SK-N-SH (cell line): ENCODE results near the gene SLC37A3. TPM values are rescaled to one million over a fixed set of nuclear protein-coding genes. Genes with fewer than 3 reads are reported as not detected.

Experiments
- CTCF ChIA-PET: fragments of 300-600, 350-600 bp; formaldehyde crosslinking; extraction: SDS; loops from one replicate; lab custom pipeline; 2021; lab: Yijun Ruan, JAX
- POLR2A ChIA-PET: fragments of 350-600 bp; sonication (Branson Sonifier 250); formaldehyde crosslinking; extraction: SDS; loops from one replicate; lab custom pipeline; 2020; ENCODE audit warnings: antibody characterized with exemption, inconsistent platforms; lab: Yijun Ruan, JAX
- DNase-seq: peaks from one replicate; pipeline ENCODE4 v3.0.0; 2012
- H2AFZ ChIP-seq: fragments of 200-600 bp; sonication (generic); 2 replicates; pipeline ENCODE4 v1.8.1; 2016; ENCODE audit warnings: antibody characterized with exemption, mild to moderate bottlenecking, low read depth
- H3F3A ChIP-seq: fragments of 200-600 bp; sonication (generic); replicated peaks from 2 replicates; pipeline ENCODE3; 2016; ENCODE audit warnings: antibody characterized with exemption, mild to moderate bottlenecking; ENCODE audit not compliant: insufficient read depth
- H3K27ac ChIP-seq, 2 experiments: fragments of 200-500 bp in 1 of 2; fragments of 200-600 bp in 1 of 2; sonication (Bioruptor generic) in 1 of 2; sonication (generic), shearing (Covaris generic) in 1 of 2; 2 replicates each; pipeline versions ENCODE4 v1.5.1 to v1.6.1; 2014 to 2016; ENCODE audit warnings: low read depth in 2 of 2, inconsistent platforms in 1 of 2, low read length in 1 of 2, mild to moderate bottlenecking in 1 of 2, mixed read lengths in 1 of 2
- H3K27me3 ChIP-seq: fragments of 200-600 bp; sonication (generic), shearing (Covaris generic); 2 replicates; pipeline ENCODE4 v1.6.1; 2016; ENCODE audit warnings: mixed run types; ENCODE audit not compliant: insufficient read depth
- H3K36me3 ChIP-seq, 2 experiments: fragments of 200-500 bp in 1 of 2; fragments of 200-600 bp in 1 of 2; sonication (Bioruptor generic) in 1 of 2; sonication (generic) in 1 of 2; replicated peaks in 1 of 2; 2 replicates each; pipeline versions ENCODE3 to v1.5.1; 2014 to 2016; ENCODE audit warnings: low read length in 1 of 2, mild to moderate bottlenecking in 1 of 2; ENCODE audit not compliant: insufficient read depth in 2 of 2, control insufficient read depth in 1 of 2
- H3K4me1 ChIP-seq, 2 experiments: fragments of 200-500 bp in 1 of 2; fragments of 200-600 bp in 1 of 2; sonication (Bioruptor generic) in 1 of 2; sonication (generic), shearing (Covaris generic) in 1 of 2; 2 replicates each; pipeline versions ENCODE4 v1.5.1 to v1.6.1; 2014 to 2016; ENCODE audit warnings: low read depth in 1 of 2, low read length in 1 of 2, mixed run types in 1 of 2; ENCODE audit not compliant: insufficient read depth in 2 of 2, control insufficient read depth in 1 of 2
- H3K4me2 ChIP-seq: fragments of 200-600 bp; sonication (generic), shearing (Covaris generic); 2 replicates; pipeline ENCODE4 v1.6.1; 2017; ENCODE audit warnings: mixed run types
- H3K4me3 ChIP-seq, 2 experiments: fragments of 200-500 bp in 1 of 2; fragments of 200-600 bp in 1 of 2; sonication (Bioruptor generic) in 1 of 2; sonication (generic), shearing (Covaris generic) in 1 of 2; 2 replicates each; pipeline versions ENCODE4 v1.5.1 to v1.8.1; 2014 to 2016; ENCODE audit warnings: low read depth in 2 of 2, inconsistent platforms in 1 of 2, low read length in 1 of 2, mild to moderate bottlenecking in 1 of 2, mixed read lengths in 1 of 2, moderate library complexity in 1 of 2
- H3K79me2 ChIP-seq: fragments of 200-600 bp; sonication (generic); 2 replicates; pipeline ENCODE4 v1.8.1; 2017; ENCODE audit warnings: mild to moderate bottlenecking; ENCODE audit not compliant: insufficient read depth
- H3K9ac ChIP-seq: fragments of 200-600 bp; sonication (generic); 2 replicates; pipeline ENCODE4 v1.6.1; 2017; ENCODE audit warnings: mixed run types
- H3K9me2 ChIP-seq: fragments of 200-600 bp; sonication (generic); 2 replicates; pipeline ENCODE4 v1.6.1; 2017; ENCODE audit warnings: mixed run types
- H3K9me3 ChIP-seq: fragments of 200-600 bp; sonication (generic); 2 replicates; pipeline ENCODE4 v1.6.1; 2017; ENCODE audit warnings: mixed run types, mild to moderate bottlenecking, moderate library complexity
- H4K20me1 ChIP-seq: fragments of 200-600 bp; sonication (generic); 2 replicates; pipeline ENCODE4 v1.6.1; 2017; ENCODE audit warnings: mild to moderate bottlenecking, mixed run types; ENCODE audit not compliant: insufficient read depth
- CHD2 ChIP-seq: fragments of 150-350 bp; IDR thresholded peaks from 2 replicates; pipeline ENCODE4 v1.6.1; 2018; ENCODE audit warnings: low read length; ENCODE audit not compliant: partially characterized antibody
- ELF1 ChIP-seq: IDR thresholded peaks from 2 replicates; pipeline ENCODE4 v1.4.0; 2012
- EP300 ChIP-seq, 2 experiments: IDR thresholded peaks; 2 replicates each; pipeline versions ENCODE4 v1.4.0 to v1.6.1; 2012; ENCODE audit warnings: borderline replicate concordance in 1 of 2, low read depth in 1 of 2, low read length in 1 of 2
- FOXJ3 ChIP-seq: sonication (generic); formaldehyde crosslinking; IDR thresholded peaks from 2 replicates; pipeline ENCODE4 v1.5.1; 2020; ENCODE audit warnings: mild to moderate bottlenecking, missing genetic modification reagents
- FOXM1 ChIP-seq: IDR thresholded peaks from 2 replicates; pipeline ENCODE4 v1.4.0; 2012; ENCODE audit warnings: low read depth, mild to moderate bottlenecking
- GATA2 ChIP-seq: sonication (generic); formaldehyde crosslinking; IDR thresholded peaks from 2 replicates; pipeline ENCODE4 v1.5.0; 2020; ENCODE audit warnings: mild to moderate bottlenecking, missing genetic modification reagents
- JUND ChIP-seq: IDR thresholded peaks from 2 replicates; pipeline ENCODE4 v1.4.0; 2012
- MXI1 ChIP-seq: IDR thresholded peaks from 2 replicates; pipeline ENCODE4 v1.6.1; 2012; ENCODE audit warnings: mild to moderate bottlenecking, low read depth, low read length, improper control_type of control experiment
- NRF1 ChIP-seq: IDR thresholded peaks from 2 replicates; pipeline ENCODE4 v1.6.1; 2012; ENCODE audit warnings: low read depth, mild to moderate bottlenecking, low read length
- RCOR1 ChIP-seq: fragments of 150-350 bp; IDR thresholded peaks from 2 replicates; pipeline ENCODE4 v1.6.1; 2017; ENCODE audit warnings: antibody characterized with exemption, low read length
- RFX5 ChIP-seq: IDR thresholded peaks from 2 replicates; pipeline ENCODE4 v1.6.1; 2012; ENCODE audit warnings: mild to moderate bottlenecking, improper control_type of control experiment, low read length
- SIN3A ChIP-seq: IDR thresholded peaks from 2 replicates; pipeline ENCODE4 v1.6.1; 2012; ENCODE audit warnings: low read depth, mild to moderate bottlenecking, low read length, moderate library complexity, borderline replicate concordance
- SMC3 ChIP-seq: IDR thresholded peaks from 2 replicates; pipeline ENCODE4 v1.6.1; 2012; ENCODE audit warnings: low read depth, low read length, improper control_type of control experiment
- TAF1 ChIP-seq: IDR thresholded peaks from 2 replicates; pipeline ENCODE4 v1.6.1; 2012; ENCODE audit warnings: low read depth, mild to moderate bottlenecking, low read length, moderate library complexity, borderline replicate concordance
- TEAD4 ChIP-seq: IDR thresholded peaks from 2 replicates; pipeline ENCODE4 v1.4.0; 2012; ENCODE audit warnings: mild to moderate bottlenecking, borderline replicate concordance; ENCODE audit not compliant: insufficient read depth
- YY1 ChIP-seq: IDR thresholded peaks from 2 replicates; pipeline ENCODE4 v1.4.0; 2012; ENCODE audit warnings: low read depth, mild to moderate bottlenecking
- WGBS: methylation state at CpG from one replicate; pipeline ENCODE4 v1.1.6; 2017; ENCODE audit warnings: low lambda C conversion rate; 5-methylcytosine and 5-hydroxymethylcytosine counted together
- polyA plus RNA-seq, 3 experiments: library from polyadenylated mRNA; depleted of rRNA; stranded (reverse); fragments of >200 nt; gene quantifications; 2 replicates each; pipeline ENCODE4 v1.2.3, GENCODE V29; 2012
- TF ChIP-seq, protein P1 (sequence below): fragments of 150-350 bp; IDR thresholded peaks from 2 replicates; pipeline ENCODE4 v1.6.1; 2017; ENCODE audit warnings: antibody characterized with exemption, low read length, low read depth, borderline replicate concordance
- TF ChIP-seq, protein P2 (sequence below): IDR thresholded peaks from 2 replicates; pipeline ENCODE4 v1.4.0; 2012; ENCODE audit warnings: low read depth, borderline replicate concordance
- TF ChIP-seq, protein P3 (sequence below): IDR thresholded peaks from 2 replicates; pipeline ENCODE4 v1.4.0; 2012; ENCODE audit warnings: low read depth
- TF ChIP-seq, protein P4 (sequence below): fragments of 150-350 bp; IDR thresholded peaks from 2 replicates; pipeline ENCODE4 v1.6.1; 2016; ENCODE audit warnings: mild to moderate bottlenecking, low read depth, low read length

Gene SLC37A3
- polyA plus RNA-seq, 1 of the 3 experiments (the other 2 are of a cell fraction): 53.3 TPM

DNA sequence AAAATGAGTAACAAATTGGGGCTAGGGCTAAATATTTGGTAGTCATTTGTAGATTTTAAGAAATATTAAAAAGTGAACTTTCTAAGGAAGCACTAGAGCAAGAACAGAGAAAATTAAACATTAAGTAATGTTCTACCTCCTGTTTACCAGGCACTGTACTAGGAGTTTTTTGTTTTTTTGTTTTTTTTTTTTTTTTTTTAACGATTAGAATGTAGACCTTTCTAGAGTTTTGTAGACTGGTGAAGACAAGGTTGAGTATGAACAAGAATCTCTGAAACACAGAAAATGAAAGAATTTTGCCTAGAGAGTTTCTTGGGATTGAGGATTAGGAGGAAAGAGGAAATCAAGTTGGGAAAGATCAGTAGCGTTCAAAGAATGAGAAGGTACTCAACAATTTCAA is 73.6 kb downstream of the SLC37A3 start:
- no peaks in the 10 kb centered on the region for H3K9me3 ChIP-seq
- no peaks in the 10 kb centered on the region for H3K27me3 ChIP-seq
- no peak overlapping the region for H2AFZ ChIP-seq
- WGBS: 91% methylated on average over 2 of the region's 2 CpGs
- H3K4me2 ChIP-seq: no peak overlapping the region
- no peak overlapping the region for H3K27ac ChIP-seq
- H3K4me1 ChIP-seq: peaks cover 0 to 4% of the 10 kb centered on the region in 2 experiments; a peak in 1 of 4 replicates
- H3K36me3 ChIP-seq: peaks cover 0 to 4% of the 10 kb centered on the region in 2 experiments
- H3K79me2 ChIP-seq: no peaks in the 10 kb centered on the region
- no peaks in the 10 kb centered on the region for H3K9me2 ChIP-seq
- ChIA-PET POLR2A (no interaction called here), CTCF (interaction anchor here (1.0 to 3.8 kb wide), 7 partner anchors 11 to 700 kb away, joined by 3 to 35 read pairs (median 3); partner anchors contain the start of gene KDM7A)
- H3K9ac ChIP-seq: no peak overlapping the region
- H3F3A ChIP-seq: no peaks in the 10 kb centered on the region
- no peaks in the 10 kb centered on the region for H4K20me1 ChIP-seq
- no peak for DNase-seq
- H3K4me3 ChIP-seq: no peak overlapping the region
- TF ChIP-seq GATA2 (CRISPR knock-in tag) (no peak), TAF1 (no peak), FOXJ3 (CRISPR knock-in tag) (no peak), SMC3 (no peak), EP300 (IDR thresholded peaks at IDR 0.05; ENCODE audit: borderline replicate concordance in 1 of 2, low read depth in 1 of 2, low read length in 1 of 2) (no peak), RFX5 (no peak), CHD2 (no peak), ELF1 (no peak), YY1 (no peak), RCOR1 (no peak)
- TF ChIP-seq, protein P1, sequence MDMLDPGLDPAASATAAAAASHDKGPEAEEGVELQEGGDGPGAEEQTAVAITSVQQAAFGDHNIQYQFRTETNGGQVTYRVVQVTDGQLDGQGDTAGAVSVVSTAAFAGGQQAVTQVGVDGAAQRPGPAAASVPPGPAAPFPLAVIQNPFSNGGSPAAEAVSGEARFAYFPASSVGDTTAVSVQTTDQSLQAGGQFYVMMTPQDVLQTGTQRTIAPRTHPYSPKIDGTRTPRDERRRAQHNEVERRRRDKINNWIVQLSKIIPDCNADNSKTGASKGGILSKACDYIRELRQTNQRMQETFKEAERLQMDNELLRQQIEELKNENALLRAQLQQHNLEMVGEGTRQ: no peak
- TF ChIP-seq, protein P2, sequence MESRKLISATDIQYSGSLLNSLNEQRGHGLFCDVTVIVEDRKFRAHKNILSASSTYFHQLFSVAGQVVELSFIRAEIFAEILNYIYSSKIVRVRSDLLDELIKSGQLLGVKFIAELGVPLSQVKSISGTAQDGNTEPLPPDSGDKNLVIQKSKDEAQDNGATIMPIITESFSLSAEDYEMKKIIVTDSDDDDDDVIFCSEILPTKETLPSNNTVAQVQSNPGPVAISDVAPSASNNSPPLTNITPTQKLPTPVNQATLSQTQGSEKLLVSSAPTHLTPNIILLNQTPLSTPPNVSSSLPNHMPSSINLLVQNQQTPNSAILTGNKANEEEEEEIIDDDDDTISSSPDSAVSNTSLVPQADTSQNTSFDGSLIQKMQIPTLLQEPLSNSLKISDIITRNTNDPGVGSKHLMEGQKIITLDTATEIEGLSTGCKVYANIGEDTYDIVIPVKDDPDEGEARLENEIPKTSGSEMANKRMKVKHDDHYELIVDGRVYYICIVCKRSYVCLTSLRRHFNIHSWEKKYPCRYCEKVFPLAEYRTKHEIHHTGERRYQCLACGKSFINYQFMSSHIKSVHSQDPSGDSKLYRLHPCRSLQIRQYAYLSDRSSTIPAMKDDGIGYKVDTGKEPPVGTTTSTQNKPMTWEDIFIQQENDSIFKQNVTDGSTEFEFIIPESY: no peak

DNA sequence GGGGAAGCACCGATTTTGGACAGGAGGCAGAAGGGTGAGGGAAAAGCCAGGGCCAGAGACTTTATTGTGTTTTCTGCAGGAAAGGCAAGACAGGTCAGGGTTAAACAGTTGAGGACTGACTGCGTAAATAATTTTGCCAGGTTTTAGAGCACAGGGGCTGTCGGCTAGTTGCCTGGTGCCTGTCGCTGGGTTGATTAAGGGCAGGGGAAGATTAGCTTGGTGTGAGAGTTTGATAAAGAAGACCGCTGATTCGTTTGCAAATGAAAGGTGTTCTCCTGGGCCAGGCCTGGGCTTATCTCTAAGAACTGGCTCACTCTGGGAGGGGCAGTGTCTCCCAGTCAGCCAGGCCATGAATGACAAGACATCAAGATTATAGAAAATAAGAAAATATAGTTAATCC is 75.6 kb downstream of the SLC37A3 start:
- peaks cover 0 to 4% of the 10 kb centered on the region in 2 experiments; a peak in 1 of 4 replicates for H3K4me1 ChIP-seq
- H3K4me2 ChIP-seq: no peak overlapping the region
- no peaks in the 10 kb centered on the region for H3K9me3 ChIP-seq
- H3K27ac ChIP-seq: no peak overlapping the region
- H3K4me3 ChIP-seq: no peak overlapping the region
- ChIA-PET CTCF (no interaction called here), POLR2A (no interaction called here)
- H3K36me3 ChIP-seq: peaks cover 0 to 4% of the 10 kb centered on the region in 2 experiments
- no peak overlapping the region for H3K9ac ChIP-seq
- no peaks in the 10 kb centered on the region for H3F3A ChIP-seq
- no peak for DNase-seq
- H2AFZ ChIP-seq: no peak overlapping the region
- no peaks in the 10 kb centered on the region for H3K9me2 ChIP-seq
- H3K27me3 ChIP-seq: no peaks in the 10 kb centered on the region
- 85% methylated on average over 6 of the region's 6 CpGs for WGBS
- no peaks in the 10 kb centered on the region for H4K20me1 ChIP-seq
- H3K79me2 ChIP-seq: no peaks in the 10 kb centered on the region
- TF ChIP-seq ELF1 (no peak), TAF1 (no peak), RCOR1 (no peak), FOXJ3 (CRISPR knock-in tag) (no peak), GATA2 (CRISPR knock-in tag) (no peak), JUND (no peak), FOXM1 (no peak), NRF1 (no peak), EP300 (IDR thresholded peaks at IDR 0.05; ENCODE audit: borderline replicate concordance in 1 of 2, low read depth in 1 of 2, low read length in 1 of 2) (no peak), MXI1 (no peak), TEAD4 (no peak), SIN3A (no peak)
- TF ChIP-seq, protein P3, sequence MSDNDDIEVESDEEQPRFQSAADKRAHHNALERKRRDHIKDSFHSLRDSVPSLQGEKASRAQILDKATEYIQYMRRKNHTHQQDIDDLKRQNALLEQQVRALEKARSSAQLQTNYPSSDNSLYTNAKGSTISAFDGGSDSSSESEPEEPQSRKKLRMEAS: no peak
- TF ChIP-seq, protein P1: no peak
- TF ChIP-seq, protein P2: no peak
- TF ChIP-seq, protein P4, sequence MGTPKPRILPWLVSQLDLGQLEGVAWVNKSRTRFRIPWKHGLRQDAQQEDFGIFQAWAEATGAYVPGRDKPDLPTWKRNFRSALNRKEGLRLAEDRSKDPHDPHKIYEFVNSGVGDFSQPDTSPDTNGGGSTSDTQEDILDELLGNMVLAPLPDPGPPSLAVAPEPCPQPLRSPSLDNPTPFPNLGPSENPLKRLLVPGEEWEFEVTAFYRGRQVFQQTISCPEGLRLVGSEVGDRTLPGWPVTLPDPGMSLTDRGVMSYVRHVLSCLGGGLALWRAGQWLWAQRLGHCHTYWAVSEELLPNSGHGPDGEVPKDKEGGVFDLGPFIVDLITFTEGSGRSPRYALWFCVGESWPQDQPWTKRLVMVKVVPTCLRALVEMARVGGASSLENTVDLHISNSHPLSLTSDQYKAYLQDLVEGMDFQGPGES: no peak
